ENCODE data around the gene INHA. TPM values are rescaled to one million over a fixed set of nuclear protein-coding genes. Genes with fewer than 3 reads are reported as not detected.
A peak's percentile ranks its signal among the peaks of the same experiment; 100 is the strongest.

Gene INHA
- total and polyA plus RNA-seq, 2 donors, result 0.05 to 0.71 TPM

GRCh38 chr2:219569041-219569440 is 3.1 kb upstream of the INHA start:
- peaks cover 0 to 6% of the 10 kb centered on the region in 2 donors for H3K4me1 ChIP-seq (ENCODE audit: control insufficient read depth in 2 of 2, insufficient read depth in 2 of 2, low read length in 2 of 2)
- H3K27me3 ChIP-seq (ENCODE audit: control insufficient read depth in 2 of 2, insufficient read depth in 1 of 2, low read length in 1 of 2), result peaks cover 49 to 89% of the 10 kb centered on the region in 2 donors
- no peak overlapping the region for H3K4me3 ChIP-seq (ENCODE audit: low read length in 2 of 2)
- H3K9me3 ChIP-seq (ENCODE audit: control insufficient read depth in 2 of 2, insufficient read depth in 1 of 2, low read length in 1 of 2), result peaks cover 0 to 4% of the 10 kb centered on the region in 2 donors
- no peak for DNase-seq (ENCODE audit: low read depth in 6 of 9, low spot score in 9 of 9)
- 97% methylated on average over 6 of the region's 6 CpGs for WGBS
- no peak overlapping the region for H3K27ac ChIP-seq (ENCODE audit: low read depth in 1 of 2, low read length in 1 of 2)
- H3K36me3 ChIP-seq (ENCODE audit: control insufficient read depth in 2 of 2, insufficient read depth in 2 of 2, low read length in 1 of 2), result no peaks in the 10 kb centered on the region

- no peak overlapping the region for H3K27ac ChIP-seq (ENCODE audit: low read depth in 1 of 2, low read length in 1 of 2)
- peaks cover 0 to 4% of the 10 kb centered on the region in 2 donors for H3K9me3 ChIP-seq (ENCODE audit: control insufficient read depth in 2 of 2, insufficient read depth in 1 of 2, low read length in 1 of 2)
- DNase-seq (ENCODE audit: low read depth in 6 of 9, low spot score in 9 of 9), result no peak
- WGBS, result 97% methylated on average over 6 of the region's 6 CpGs
- H3K4me1 ChIP-seq (ENCODE audit: control insufficient read depth in 2 of 2, insufficient read depth in 2 of 2, low read length in 2 of 2), result peaks cover 0 to 6% of the 10 kb centered on the region in 2 donors
- peaks cover 49 to 91% of the 10 kb centered on the region in 2 donors for H3K27me3 ChIP-seq (ENCODE audit: control insufficient read depth in 2 of 2, insufficient read depth in 1 of 2, low read length in 1 of 2)
- H3K4me3 ChIP-seq (ENCODE audit: low read length in 2 of 2), result no peak overlapping the region
- no peaks in the 10 kb centered on the region for H3K36me3 ChIP-seq (ENCODE audit: control insufficient read depth in 2 of 2, insufficient read depth in 2 of 2, low read length in 1 of 2)
Measured at GRCh38 chr2:219569635-219570034, 2.5 kb upstream of the INHA start.

DNA sequence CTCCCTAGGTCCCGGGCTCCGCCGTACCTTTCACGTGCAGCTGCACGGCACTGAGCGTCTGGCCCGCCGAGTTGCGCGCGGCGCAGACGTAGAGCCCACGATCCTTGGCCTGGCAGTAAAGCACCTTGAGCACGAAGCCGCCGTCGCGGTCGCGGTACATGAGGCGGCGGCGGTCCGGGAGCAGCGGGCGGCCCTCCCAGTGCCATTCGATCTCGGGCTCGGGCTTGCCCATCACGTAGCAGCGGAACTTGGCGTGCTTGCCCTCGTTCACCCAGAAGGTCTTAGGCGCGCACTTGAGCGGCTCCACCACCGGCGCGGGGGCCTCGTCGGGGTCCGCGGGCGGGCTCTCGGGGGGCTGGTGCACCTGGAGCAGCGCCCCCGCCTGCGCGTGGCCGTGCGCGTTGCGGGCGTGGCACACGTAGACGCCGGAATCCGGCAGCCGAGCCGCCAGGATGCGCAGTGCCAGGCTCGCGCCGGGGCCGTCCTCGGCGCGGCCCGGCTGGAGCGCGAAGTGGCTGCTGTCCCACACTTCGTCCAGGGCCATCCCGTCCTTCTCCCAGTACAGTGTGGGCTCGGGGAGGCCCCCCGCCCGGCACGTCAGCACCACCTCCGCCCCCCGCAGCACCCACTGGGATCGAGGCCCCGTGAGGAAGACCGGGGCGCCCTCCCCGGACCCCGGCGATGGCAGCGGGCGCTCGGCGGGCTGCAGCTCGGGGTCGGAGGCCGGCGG is 1.8 kb upstream of the INHA start:
- peaks cover 0 to 4% of the 10 kb centered on the region in 2 donors for H3K9me3 ChIP-seq (ENCODE audit: control insufficient read depth in 2 of 2, insufficient read depth in 1 of 2, low read length in 1 of 2)
- H3K27ac ChIP-seq (ENCODE audit: low read depth in 1 of 2, low read length in 1 of 2), result peak overlapping the region in 1 of 2 donors; percentile 61
- peak in 1 of 9 donors; percentile 32 for DNase-seq (ENCODE audit: low read depth in 6 of 9, low spot score in 9 of 9)
- peaks cover 0 to 6% of the 10 kb centered on the region in 2 donors for H3K4me1 ChIP-seq (ENCODE audit: control insufficient read depth in 2 of 2, insufficient read depth in 2 of 2, low read length in 2 of 2)
- H3K36me3 ChIP-seq (ENCODE audit: control insufficient read depth in 2 of 2, insufficient read depth in 2 of 2, low read length in 1 of 2), result no peaks in the 10 kb centered on the region
- H3K4me3 ChIP-seq (ENCODE audit: low read length in 2 of 2), result peak overlapping the region in 1 of 2 donors; percentile 57
- 26% methylated on average over 95 of the region's 95 CpGs for WGBS
- peaks cover 49 to 92% of the 10 kb centered on the region in 2 donors for H3K27me3 ChIP-seq (ENCODE audit: control insufficient read depth in 2 of 2, insufficient read depth in 1 of 2, low read length in 1 of 2)

DNA sequence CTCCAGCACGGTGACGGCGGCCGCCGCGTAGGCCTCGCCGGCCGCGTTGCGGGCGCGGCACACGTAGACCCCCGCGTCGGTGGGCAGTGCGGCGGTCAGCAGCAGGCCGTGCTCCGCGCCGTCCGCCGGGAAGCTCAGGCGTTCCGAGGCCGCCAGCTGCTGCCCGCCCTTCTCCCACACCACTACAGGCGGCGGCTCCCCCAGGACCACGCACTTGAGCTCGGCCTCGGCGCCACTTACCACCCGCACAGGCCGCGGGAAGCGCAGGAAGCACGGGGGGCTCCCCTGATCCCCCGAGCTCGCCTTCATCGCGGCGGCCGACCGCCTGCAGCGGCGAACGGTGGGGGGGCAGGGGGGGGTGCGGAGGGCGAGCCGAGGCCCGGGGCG is 1.2 kb upstream of the INHA start:
- Histone ChIP-seq H3K9me3 (ENCODE audit: control insufficient read depth in 2 of 2, insufficient read depth in 1 of 2, low read length in 1 of 2) (peaks cover 0 to 4% of the 10 kb centered on the region in 2 donors), H3K27me3 (ENCODE audit: control insufficient read depth in 2 of 2, insufficient read depth in 1 of 2, low read length in 1 of 2) (peaks cover 47 to 92% of the 10 kb centered on the region in 2 donors), H3K27ac (ENCODE audit: low read depth in 1 of 2, low read length in 1 of 2) (no peak overlapping the region), H3K4me1 (ENCODE audit: control insufficient read depth in 2 of 2, insufficient read depth in 2 of 2, low read length in 2 of 2) (peaks cover 0 to 6% of the 10 kb centered on the region in 2 donors), H3K36me3 (ENCODE audit: control insufficient read depth in 2 of 2, insufficient read depth in 2 of 2, low read length in 1 of 2) (no peaks in the 10 kb centered on the region), H3K4me3 (ENCODE audit: low read length in 2 of 2) (peak overlapping the region; percentile 29 to 57)
- DNase-seq (ENCODE audit: low read depth in 6 of 9, low spot score in 9 of 9), result peak in 1 of 9 donors; percentile 13
- 1% methylated on average over 55 of the region's 55 CpGs for WGBS

- peak within 1 kb of the TSS in 1 of 2 donors; percentile 61 for H3K27ac ChIP-seq (ENCODE audit: low read depth in 1 of 2, low read length in 1 of 2)
- DNase-seq (ENCODE audit: low read depth in 6 of 9, low spot score in 9 of 9), result peak in 1 of 9 donors; percentile 23
- peaks cover 0 to 4% of the 10 kb centered on the region in 2 donors for H3K9me3 ChIP-seq (ENCODE audit: control insufficient read depth in 2 of 2, insufficient read depth in 1 of 2, low read length in 1 of 2)
- H3K4me3 ChIP-seq (ENCODE audit: low read length in 2 of 2), result peak within 1 kb of the TSS; percentile 29 to 57
- peaks cover 46 to 95% of the 10 kb centered on the region in 2 donors for H3K27me3 ChIP-seq (ENCODE audit: control insufficient read depth in 2 of 2, insufficient read depth in 1 of 2, low read length in 1 of 2)
- no peaks in the 10 kb centered on the region for H3K36me3 ChIP-seq (ENCODE audit: control insufficient read depth in 2 of 2, insufficient read depth in 2 of 2, low read length in 1 of 2)
- 17% methylated on average over 42 of the region's 42 CpGs for WGBS
- peaks cover 0 to 6% of the 10 kb centered on the region in 2 donors for H3K4me1 ChIP-seq (ENCODE audit: control insufficient read depth in 2 of 2, insufficient read depth in 2 of 2, low read length in 2 of 2)
Measured at GRCh38 chr2:219571311-219572236, 536 bp upstream of the INHA start, which contains the start of gene OBSL1. OBSL1 (minus strand) TSS chr2:219571539; CDS start chr2:219571232, 307 bp downstream.

GRCh38 chr2:219573166-219573565 is 1.1 kb downstream of the INHA start:
- H3K4me1 ChIP-seq (ENCODE audit: control insufficient read depth in 2 of 2, insufficient read depth in 2 of 2, low read length in 2 of 2), result peaks cover 0 to 12% of the 10 kb centered on the region in 2 donors
- DNase-seq (ENCODE audit: low read depth in 6 of 9, low spot score in 9 of 9), result no peak
- H3K36me3 ChIP-seq (ENCODE audit: control insufficient read depth in 2 of 2, insufficient read depth in 2 of 2, low read length in 1 of 2), result no peaks in the 10 kb centered on the region
- 97% methylated on average over 5 of the region's 5 CpGs for WGBS
- H3K4me3 ChIP-seq (ENCODE audit: low read length in 2 of 2), result no peak overlapping the region
- peaks cover 0 to 4% of the 10 kb centered on the region in 2 donors for H3K9me3 ChIP-seq (ENCODE audit: control insufficient read depth in 2 of 2, insufficient read depth in 1 of 2, low read length in 1 of 2)
- no peak overlapping the region for H3K27ac ChIP-seq (ENCODE audit: low read depth in 1 of 2, low read length in 1 of 2)
- H3K27me3 ChIP-seq (ENCODE audit: control insufficient read depth in 2 of 2, insufficient read depth in 1 of 2, low read length in 1 of 2), result peaks cover 42 to 94% of the 10 kb centered on the region in 2 donors

DNA sequence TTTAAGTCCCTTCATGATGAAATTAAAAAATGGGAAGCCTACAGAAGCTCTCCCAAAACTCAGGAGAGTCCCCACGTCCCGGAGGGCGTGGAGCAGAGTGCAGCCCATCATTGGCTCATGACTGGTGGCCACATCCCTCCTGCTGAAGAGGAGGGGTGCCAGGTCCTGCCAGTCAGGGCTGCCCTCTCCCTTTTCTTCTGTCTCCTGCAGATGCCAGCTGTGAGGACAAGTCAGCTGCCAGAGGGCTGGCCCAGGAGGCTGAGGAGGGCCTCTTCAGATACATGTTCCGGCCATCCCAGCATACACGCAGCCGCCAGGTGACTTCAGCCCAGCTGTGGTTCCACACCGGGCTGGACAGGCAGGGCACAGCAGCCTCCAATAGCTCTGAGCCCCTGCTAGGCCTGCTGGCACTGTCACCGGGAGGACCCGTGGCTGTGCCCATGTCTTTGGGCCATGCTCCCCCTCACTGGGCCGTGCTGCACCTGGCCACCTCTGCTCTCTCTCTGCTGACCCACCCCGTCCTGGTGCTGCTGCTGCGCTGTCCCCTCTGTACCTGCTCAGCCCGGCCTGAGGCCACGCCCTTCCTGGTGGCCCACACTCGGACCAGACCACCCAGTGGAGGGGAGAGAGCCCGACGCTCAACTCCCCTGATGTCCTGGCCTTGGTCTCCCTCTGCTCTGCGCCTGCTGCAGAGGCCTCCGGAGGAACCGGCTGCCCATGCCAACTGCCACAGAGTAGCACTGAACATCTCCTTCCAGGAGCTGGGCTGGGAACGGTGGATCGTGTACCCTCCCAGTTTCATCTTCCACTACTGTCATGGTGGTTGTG is 2.6 kb downstream of the INHA start:
- H3K4me1 ChIP-seq (ENCODE audit: control insufficient read depth in 2 of 2, insufficient read depth in 2 of 2, low read length in 2 of 2), result peaks cover 0 to 12% of the 10 kb centered on the region in 2 donors
- 93% methylated on average over 22 of the region's 22 CpGs for WGBS
- no peak overlapping the region for H3K27ac ChIP-seq (ENCODE audit: low read depth in 1 of 2, low read length in 1 of 2)
- no peaks in the 10 kb centered on the region for H3K36me3 ChIP-seq (ENCODE audit: control insufficient read depth in 2 of 2, insufficient read depth in 2 of 2, low read length in 1 of 2)
- DNase-seq (ENCODE audit: low read depth in 6 of 9, low spot score in 9 of 9), result no peak
- H3K27me3 ChIP-seq (ENCODE audit: control insufficient read depth in 2 of 2, insufficient read depth in 1 of 2, low read length in 1 of 2), result peaks cover 37 to 85% of the 10 kb centered on the region in 2 donors
- peaks cover 0 to 4% of the 10 kb centered on the region in 2 donors for H3K9me3 ChIP-seq (ENCODE audit: control insufficient read depth in 2 of 2, insufficient read depth in 1 of 2, low read length in 1 of 2)
- H3K4me3 ChIP-seq (ENCODE audit: low read length in 2 of 2), result no peak overlapping the region

- H3K9me3 ChIP-seq (ENCODE audit: control insufficient read depth in 2 of 2, insufficient read depth in 1 of 2, low read length in 1 of 2), result no peaks in the 10 kb centered on the region
- H3K4me3 ChIP-seq (ENCODE audit: low read length in 2 of 2), result no peak overlapping the region
- H3K4me1 ChIP-seq (ENCODE audit: control insufficient read depth in 2 of 2, insufficient read depth in 2 of 2, low read length in 2 of 2), result peaks cover 0 to 12% of the 10 kb centered on the region in 2 donors
- no peak overlapping the region for H3K27ac ChIP-seq (ENCODE audit: low read depth in 1 of 2, low read length in 1 of 2)
- no peak for DNase-seq (ENCODE audit: low read depth in 6 of 9, low spot score in 9 of 9)
- 91% methylated on average over 6 of the region's 6 CpGs for WGBS
- H3K36me3 ChIP-seq (ENCODE audit: control insufficient read depth in 2 of 2, insufficient read depth in 2 of 2, low read length in 1 of 2), result no peaks in the 10 kb centered on the region
- H3K27me3 ChIP-seq (ENCODE audit: control insufficient read depth in 2 of 2, insufficient read depth in 1 of 2, low read length in 1 of 2), result peaks cover 26 to 74% of the 10 kb centered on the region in 2 donors
Measured at GRCh38 chr2:219575566-219576504, 3.7 kb downstream of the INHA start.
